G401 (cell line): Measurements from ENCODE around the gene UBASH3B. TPM values are rescaled to one million over a fixed set of nuclear protein-coding genes. Genes with fewer than 3 reads are reported as not detected.
"Not testable (repeated sequence)": the region's sequence is repeated elsewhere in the genome, so short reads cannot be mapped to it uniquely, and the experiment has no call there.

Experiments
- DNase-seq: peaks from one replicate; pipeline ENCODE4 v3.0.0-alpha.2; 2015; ENCODE audit warnings: low spot score
- in situ Hi-C: cut with HindIII; loops from 2 replicates; pipeline ENCODE4 v1.10.0; 2016; ENCODE audit warnings: low sequenced_read_pairs, mixed read lengths
- total RNA-seq: library from RNA; depleted of rRNA; stranded (reverse); fragments of >200 nt; shearing (Covaris generic); gene quantifications from 2 replicates; pipeline ENCODE4 v1.2.3, GENCODE V29; 2014; rRNA removed

Gene UBASH3B, protein sequence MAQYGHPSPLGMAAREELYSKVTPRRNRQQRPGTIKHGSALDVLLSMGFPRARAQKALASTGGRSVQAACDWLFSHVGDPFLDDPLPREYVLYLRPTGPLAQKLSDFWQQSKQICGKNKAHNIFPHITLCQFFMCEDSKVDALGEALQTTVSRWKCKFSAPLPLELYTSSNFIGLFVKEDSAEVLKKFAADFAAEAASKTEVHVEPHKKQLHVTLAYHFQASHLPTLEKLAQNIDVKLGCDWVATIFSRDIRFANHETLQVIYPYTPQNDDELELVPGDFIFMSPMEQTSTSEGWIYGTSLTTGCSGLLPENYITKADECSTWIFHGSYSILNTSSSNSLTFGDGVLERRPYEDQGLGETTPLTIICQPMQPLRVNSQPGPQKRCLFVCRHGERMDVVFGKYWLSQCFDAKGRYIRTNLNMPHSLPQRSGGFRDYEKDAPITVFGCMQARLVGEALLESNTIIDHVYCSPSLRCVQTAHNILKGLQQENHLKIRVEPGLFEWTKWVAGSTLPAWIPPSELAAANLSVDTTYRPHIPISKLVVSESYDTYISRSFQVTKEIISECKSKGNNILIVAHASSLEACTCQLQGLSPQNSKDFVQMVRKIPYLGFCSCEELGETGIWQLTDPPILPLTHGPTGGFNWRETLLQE
- 0.31 and 0.78 TPM in 2 replicates for total RNA-seq

DNA sequence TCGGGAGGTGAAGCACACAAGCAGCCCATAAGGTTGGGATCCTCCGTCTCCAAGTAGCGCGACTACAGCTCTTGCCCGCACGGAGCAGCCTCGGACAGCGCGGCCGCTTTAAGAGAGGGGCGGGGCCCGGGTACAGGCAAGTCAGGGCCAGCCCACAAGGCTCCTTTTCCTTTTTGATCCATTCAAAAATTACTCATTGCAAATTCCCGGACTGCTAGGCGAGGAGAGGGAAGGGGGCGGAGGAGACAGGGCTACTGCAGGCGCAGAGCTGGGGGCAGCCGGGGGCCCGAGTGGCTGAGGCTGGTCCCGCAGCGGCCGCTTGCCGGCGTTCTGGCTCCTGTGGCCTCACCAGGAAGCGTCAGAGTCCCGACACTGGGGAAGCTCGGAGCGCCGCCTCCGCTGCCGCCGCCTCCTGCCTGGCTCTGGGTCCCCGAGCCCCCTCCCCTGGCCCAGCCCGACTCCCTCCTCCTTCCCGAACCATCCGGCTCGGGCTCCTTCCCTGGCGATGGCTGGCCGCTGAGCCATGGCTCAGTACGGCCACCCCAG lies at the start of gene UBASH3B:
UBASH3B (plus strand) TSS at position 196 of the 546 bp plus-strand sequence; CDS start at position 524, 328 bp downstream.
- DNase-seq = peak; percentile 93
- in situ Hi-C loops = no loop called here

- DNase-seq, in situ Hi-C loops: not testable (repeated sequence)
Measured at GRCh38 chr11:122607162-122607561, 48.4 kb upstream of the UBASH3B start.

DNA sequence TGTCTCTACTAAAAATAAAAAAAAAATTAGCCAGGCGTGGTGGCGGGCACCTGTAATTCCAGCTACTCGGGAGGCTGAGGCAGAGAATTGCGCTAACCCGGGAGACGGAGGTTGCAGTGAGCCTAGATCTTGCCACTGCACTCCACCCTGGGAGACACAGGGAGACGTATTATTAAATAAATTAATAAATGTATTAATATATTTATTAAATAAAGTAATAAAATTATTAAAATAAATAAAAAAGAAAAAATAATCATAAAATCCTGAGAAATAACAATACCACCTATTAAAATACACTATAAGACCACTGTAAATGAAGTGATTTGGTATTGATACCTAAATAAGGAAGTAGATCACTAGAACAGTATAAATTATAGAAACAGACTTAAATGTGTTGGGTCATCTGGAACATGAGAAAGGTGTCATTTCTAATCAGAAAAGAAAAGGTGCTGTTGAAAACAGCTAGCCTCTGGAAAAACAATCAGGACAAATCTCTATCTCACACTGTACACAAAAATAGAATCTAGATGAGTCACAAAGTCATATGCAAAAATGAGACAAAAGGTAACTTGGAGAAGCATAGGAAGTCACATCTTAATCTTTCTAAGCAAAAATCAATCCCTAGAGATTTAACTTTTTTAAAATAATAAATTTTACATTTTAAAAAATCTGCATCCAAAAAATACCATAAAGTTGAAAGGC lies 43.2 kb upstream of the UBASH3B start:
- no peak for DNase-seq
- in situ Hi-C loops = no loop called here

- in situ Hi-C loops = no loop called here
- no peak for DNase-seq
Measured at GRCh38 chr11:122616718-122617117, 38.8 kb upstream of the UBASH3B start.

GRCh38 chr11:122617297-122617696 lies 38.2 kb upstream of the UBASH3B start:
- in situ Hi-C loops = no loop called here
- DNase-seq = no peak

DNA sequence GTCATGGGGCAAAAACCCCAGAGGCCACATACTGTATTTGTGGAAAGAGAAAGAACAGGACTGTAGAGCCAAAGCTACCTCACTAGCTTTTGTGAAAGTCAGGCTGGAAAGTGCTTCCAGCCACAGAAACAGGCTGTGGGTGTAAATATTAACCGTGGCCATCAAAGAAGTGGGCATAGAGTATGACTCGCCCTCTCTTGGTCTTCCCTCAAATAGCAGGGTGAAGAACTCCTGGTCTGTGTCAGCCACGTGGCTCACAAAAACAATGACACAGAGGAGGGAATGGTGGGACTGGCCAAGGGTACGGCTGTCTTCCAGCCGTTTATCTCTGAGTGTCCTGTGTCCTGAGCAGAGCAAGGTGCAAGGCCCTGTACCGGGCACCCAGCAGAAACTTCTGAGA lies 37.6 kb upstream of the UBASH3B start:
- no peak for DNase-seq
- in situ Hi-C loops = no loop called here

GRCh38 chr11:122618927-122619326 lies 36.6 kb upstream of the UBASH3B start:
- no peak for DNase-seq
- in situ Hi-C loops = no loop called here

DNA sequence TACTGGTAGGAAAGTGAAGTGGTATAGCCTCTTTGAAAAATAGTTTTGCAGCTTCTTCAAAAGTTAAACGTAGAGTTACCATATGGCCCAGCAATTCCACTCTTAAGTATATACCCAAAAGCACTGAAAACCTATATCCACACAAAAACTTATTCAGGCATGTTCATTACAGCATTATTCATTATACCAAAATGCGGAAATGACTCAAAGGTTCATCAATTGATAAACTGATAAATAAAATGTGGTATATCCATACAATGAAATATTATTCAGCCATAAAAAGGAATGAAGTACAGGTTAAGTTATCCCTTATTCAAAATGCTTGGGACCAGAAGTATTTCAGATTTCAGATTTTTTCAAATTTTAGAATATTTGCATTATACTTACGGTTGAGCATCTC lies 35.8 kb upstream of the UBASH3B start:
- in situ Hi-C loops = no loop called here
- DNase-seq = no peak

- DNase-seq, in situ Hi-C loops: not testable (repeated sequence)
Measured at GRCh38 chr11:122625501-122625900, 30.0 kb upstream of the UBASH3B start.

GRCh38 chr11:122625976-122626665 lies 29.4 kb upstream of the UBASH3B start:
- no peak for DNase-seq
- in situ Hi-C loops = no loop called here

GRCh38 chr11:122627745-122628144 lies 27.8 kb upstream of the UBASH3B start:
- in situ Hi-C loops = no loop called here
- no peak for DNase-seq

DNA sequence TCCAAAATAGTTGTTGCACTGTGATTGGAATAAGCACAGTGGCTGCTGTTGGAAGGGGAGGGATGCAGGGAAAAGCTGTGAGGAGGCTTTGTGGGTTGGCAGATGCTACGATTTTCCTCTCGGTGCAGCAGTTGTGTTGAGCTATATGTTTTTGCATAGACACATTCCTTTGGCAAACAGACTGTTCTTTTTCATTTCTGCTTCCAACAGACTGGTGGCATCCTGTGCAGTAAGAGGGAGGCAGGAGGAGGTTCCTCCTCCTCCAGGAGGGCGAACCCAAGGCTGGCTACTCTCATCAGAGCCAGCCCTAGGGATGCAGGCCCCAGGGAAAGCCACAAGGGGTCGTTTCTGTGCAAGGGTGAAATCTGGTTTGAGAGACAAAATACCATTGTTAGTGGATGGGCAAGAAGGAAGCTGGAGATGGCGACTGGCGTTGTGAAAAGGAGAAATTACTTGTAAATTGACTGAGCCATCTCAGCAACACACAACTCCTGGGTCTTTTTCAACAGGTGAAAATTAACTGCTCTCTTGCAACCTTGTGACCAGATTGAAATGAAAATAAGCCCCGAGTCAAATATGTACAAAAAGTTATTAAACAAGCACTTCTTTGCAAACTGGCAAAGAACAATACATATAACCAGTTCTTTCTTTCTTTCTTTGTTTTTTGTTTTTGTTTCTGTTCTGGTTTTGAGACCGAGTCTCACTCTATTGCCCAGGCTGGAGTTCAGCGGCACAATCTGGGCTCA lies 26.5 kb upstream of the UBASH3B start:
- DNase-seq = peak; percentile 89
- in situ Hi-C loops = no loop called here

DNA sequence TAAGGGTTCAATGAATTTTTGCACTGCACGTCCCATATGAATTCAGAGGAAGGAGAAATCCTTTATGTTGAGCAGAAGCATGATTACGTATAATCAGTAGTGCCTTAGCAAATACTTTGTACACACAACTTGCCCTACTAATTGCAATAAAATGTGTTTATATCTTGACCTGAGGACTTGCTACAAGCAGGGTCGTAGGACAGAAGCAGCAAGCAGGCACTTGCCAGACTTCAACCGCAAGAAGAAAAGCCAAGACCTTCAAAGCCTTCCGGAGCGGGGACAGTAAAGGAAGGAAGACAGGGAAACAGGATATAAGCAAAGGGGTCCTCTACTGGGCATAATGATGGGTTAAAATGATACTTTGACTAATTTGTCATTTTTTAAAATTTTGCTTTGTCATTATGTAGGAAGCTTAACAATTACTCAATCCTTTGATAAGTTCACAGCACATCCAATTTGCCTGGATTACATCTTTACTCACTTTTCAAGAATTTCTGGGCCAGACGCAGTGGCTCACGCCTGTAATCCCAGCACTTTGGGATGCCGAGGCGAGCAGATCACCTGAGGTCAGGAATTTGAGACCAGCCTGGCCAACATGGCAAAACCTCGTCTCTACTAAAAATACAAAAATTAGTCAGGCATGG lies 23.2 kb upstream of the UBASH3B start:
- DNase-seq = no peak
- in situ Hi-C loops = no loop called here

DNA sequence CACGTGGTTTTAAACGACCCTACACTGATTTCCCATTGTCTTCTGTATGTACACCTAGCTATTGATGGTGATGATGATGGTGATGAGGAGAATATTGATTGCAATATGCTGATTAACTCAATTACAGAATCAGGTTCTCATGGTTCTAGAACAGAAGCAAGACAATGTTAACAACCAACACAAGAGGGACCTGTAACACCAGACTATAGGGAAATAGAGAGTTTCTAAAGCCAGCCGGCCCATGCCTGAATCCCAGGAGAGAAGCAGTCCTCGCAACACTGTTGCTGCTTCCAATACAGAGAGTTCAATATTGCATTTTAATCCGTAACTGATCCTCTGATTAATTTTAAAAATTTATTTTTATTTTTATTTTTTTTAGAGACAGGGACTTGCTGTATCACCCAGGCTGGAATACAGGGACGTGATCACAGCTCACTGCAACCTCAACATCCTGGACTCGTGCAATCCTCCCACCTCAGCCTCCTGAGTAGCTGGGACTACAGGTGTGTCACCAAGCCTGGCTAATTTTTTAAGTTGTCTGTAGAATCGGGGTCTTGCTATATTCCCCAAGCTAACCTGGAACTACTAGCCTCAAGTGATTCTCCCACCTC lies 22.2 kb upstream of the UBASH3B start:
- DNase-seq = peak; percentile 91
- in situ Hi-C loops = no loop called here

DNA sequence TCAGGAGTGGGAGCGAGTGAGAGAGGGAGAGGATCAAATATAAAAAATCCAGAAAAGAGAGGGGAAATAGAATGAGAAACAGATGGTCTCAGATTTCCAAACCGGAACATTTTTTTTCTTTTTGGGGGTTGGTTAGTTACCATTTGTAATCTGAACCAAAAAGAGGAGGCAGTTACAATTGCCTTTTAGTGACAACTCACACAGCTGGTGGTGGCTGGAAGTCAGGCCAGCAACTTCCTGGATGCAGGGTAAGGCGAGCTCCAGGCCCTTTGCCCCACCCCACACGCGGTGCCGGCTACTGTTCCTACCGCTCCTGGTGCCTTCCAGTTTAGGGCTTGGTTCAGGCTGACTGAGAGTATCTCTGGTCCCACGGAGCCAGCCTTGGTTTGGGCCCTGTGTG lies 21.0 kb upstream of the UBASH3B start:
- peak; percentile 75 for DNase-seq

DNA sequence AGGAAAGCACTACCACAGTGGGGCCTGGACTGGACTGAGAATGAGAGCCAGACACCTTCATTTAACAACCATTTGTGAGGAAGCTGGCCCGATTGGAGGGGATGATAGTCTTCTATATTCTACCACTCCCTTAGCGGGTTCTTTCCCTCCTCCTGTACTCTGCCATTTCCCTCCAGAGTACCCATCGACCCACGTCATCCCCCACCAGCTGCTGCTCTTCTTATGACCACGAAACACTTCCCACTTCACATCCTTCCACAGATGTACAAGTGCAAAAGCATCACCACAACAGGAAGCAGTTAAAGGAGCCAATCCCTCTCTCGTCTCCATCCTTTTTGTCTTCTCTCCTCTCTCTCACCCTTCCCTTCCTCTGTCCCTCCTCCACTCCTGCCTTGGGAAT lies 18.0 kb upstream of the UBASH3B start:
- DNase-seq = no peak
- in situ Hi-C loops = no loop called here

More for the DNA sequence above, 21.0 kb upstream of the UBASH3B start:
- in situ Hi-C loops = no loop called here

- DNase-seq = no peak
- in situ Hi-C loops = no loop called here
Measured at GRCh38 chr11:122642472-122642922, 13.0 kb upstream of the UBASH3B start.

DNA sequence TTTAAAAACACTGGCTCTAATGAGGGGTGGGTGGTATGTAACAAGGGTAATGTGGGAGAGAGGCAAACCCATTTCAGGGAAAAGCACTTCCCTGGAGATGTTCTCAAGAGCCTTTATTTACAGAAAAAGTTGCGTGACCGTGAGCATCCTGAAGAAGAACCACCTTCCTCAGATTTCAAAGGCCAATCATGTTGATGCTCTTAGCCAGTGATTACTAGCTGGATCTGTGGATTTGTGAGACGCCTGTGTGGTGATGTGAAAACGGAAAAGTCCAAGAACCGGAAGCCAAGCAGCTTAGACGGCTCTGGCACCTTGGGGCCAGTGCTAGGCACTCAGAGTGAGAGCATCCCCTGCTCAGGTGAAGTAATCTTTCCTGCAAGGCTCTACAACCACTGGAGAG lies 12.6 kb upstream of the UBASH3B start:
- DNase-seq = no peak
- in situ Hi-C loops = no loop called here
